GM12872 (cell line): ENCODE data around the gene COL18A1.

Experiments used
- TF ChIP-seq, protein P1 (sequence below): IDR thresholded peaks from 3 replicates; pipeline ENCODE4 v1.5.1; 2011; ENCODE audit warnings: low read depth, mild to moderate bottlenecking, low read length, moderate library complexity; ENCODE audit not compliant: insufficient read depth

The COL18A1 gene

DNA sequence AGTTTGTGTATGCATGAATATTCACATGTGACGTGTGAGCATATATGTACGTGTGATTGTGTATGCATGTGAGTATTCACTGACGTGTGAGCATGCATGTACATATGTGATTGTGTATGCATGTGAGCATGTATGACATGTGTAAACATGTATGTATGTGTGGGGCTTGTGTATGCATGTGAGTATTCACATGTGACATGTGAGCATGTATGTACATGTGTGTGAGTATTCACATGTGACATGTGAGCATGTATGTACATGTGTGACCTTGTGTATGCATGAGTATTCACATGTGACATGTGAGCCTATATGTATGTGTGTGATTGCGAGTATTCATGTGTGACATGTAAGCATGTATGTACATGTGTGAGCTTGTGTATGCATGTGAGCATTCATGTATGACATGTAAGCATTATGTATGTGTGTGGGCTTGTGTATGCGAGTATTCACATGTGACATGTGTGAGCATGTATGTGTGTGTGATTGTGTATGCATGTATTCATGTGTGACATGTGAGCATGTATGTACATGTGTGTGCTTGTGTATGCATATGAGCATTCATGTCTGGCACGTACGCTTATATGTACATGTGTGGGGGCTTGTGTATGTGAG lies 47.8 kb downstream of the COL18A1 start:
- TF ChIP-seq, protein P1, sequence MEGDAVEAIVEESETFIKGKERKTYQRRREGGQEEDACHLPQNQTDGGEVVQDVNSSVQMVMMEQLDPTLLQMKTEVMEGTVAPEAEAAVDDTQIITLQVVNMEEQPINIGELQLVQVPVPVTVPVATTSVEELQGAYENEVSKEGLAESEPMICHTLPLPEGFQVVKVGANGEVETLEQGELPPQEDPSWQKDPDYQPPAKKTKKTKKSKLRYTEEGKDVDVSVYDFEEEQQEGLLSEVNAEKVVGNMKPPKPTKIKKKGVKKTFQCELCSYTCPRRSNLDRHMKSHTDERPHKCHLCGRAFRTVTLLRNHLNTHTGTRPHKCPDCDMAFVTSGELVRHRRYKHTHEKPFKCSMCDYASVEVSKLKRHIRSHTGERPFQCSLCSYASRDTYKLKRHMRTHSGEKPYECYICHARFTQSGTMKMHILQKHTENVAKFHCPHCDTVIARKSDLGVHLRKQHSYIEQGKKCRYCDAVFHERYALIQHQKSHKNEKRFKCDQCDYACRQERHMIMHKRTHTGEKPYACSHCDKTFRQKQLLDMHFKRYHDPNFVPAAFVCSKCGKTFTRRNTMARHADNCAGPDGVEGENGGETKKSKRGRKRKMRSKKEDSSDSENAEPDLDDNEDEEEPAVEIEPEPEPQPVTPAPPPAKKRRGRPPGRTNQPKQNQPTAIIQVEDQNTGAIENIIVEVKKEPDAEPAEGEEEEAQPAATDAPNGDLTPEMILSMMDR: no peak

DNA sequence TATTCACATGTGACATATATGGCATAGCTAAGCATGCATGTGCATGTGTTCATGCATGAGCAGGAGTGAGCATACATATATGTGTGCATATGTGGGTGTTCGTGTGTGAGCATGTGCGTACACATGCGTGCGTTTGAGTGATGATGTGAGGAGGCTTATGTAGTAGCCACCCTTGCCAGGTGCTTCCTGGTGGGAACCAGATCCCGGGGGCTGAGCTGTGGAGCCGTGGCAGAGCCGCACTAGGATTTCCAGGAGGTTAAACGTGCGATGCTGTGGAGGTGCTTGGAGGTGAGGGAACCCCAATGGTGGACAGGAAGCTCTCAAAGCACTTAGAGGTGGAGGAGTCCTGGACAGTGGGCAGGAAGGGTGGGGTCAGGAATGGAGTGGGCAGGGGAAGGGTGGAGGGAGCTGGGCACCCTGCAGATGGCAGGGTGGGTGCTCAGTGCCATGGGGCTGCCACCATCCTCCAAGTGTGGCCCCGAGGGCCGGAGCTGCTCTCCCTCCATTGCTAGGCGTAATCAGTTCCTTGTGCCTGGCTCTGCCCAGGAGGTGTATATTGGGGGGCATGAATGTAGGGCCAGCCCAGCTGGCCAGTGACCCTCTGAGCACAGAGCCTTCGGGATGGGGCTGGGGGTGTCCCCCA lies 48.5 kb downstream of the COL18A1 start:
- TF ChIP-seq, protein P1: no peak

DNA sequence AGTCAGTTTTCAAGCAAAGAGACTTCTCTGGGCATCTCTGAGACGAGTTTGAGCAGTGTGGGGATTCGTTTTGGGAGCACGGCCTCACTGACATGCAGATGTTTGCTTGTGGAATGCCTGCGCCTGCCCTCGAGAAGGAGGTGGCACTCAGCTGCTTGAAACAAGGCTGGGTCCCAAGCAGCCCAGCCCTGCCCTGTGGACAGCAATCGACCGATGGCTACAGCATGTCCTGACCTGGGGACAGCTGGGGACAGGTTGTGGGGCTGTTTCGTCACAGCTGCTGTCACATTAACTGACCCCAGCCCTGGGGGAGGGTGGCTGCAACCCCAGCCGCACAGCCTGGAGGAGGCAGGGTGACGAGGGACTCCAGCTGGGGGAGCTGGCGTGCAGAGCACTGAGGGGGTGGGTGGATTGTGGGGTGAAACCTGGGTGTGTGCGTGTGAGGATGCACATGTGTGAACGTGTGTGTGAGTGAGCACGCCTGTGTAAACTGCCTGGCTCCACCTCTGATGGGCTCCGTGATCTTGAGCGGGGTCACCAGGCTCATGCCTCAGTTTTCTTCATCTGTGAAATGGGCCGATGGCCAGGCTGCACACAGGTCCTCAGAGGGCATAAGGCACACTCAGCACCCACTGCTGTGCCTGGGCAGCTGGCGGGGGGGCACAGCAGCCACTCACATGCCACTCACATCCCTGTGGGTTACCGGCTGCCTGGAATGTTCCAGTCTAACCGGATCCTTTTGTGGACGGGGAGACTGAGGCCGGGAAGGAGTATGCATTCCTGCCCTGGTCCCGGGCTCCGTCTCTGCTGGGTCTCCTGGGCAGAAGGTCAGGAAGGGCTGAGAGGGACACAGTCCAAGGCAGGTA lies 49.3 kb downstream of the COL18A1 start:
- TF ChIP-seq, protein P1: no peak

GRCh38 chr21:45454926-45455673 lies 50.1 kb downstream of the COL18A1 start:
- TF ChIP-seq, protein P1: no peak

DNA sequence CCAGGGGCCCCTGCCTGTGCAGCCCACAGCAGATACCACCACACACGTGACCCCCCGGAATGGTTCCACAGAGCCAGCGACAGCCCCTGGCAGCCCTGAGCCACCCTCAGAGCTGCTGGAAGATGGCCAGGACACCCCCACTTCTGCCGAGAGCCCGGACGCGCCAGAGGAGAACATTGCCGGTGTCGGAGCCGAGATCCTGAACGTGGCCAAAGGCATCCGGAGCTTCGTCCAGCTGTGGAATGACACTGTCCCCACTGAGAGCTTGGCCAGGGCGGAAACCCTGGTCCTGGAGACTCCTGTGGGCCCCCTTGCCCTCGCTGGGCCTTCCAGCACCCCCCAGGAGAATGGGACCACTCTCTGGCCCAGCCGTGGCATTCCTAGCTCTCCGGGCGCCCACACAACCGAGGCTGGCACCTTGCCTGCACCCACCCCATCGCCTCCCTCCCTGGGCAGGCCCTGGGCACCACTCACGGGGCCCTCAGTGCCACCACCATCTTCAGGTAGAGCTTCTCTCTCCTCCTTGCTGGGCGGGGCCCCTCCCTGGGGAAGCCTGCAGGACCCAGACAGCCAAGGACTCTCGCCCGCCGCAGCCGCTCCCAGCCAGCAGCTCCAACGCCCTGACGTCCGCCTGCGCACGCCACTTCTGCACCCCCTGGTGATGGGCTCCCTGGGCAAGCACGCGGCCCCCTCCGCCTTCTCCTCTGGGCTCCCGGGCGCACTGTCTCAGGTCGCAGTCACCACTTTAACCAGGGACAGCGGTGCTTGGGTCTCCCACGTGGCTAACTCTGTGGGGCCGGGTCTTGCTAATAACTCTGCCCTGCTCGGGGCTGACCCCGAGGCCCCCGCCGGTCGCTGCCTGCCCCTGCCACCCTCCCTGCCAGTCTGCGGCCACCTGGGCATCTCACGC lies 51.0 kb downstream of the COL18A1 start:
- TF ChIP-seq, protein P1: no peak

DNA sequence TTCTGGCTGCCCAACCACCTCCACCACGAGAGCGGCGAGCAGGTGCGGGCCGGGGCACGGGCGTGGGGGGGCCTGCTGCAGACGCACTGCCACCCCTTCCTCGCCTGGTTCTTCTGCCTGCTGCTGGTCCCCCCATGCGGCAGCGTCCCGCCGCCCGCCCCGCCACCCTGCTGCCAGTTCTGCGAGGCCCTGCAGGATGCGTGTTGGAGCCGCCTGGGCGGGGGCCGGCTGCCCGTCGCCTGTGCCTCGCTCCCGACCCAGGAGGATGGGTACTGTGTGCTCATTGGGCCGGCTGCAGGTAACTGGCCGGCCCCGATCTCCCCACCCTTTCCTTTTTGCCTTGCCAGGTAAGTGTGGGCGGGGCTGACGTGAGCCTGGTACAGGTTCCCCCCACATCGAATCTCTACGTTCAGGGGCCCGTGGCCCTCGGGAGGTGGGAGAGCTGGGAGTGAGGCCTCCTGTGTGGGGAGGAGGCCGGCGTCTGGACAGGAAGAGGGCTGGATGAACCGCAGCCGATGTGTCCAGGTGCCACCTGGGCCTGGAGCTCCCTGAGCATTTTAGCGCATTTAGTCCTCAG lies 51.7 kb downstream of the COL18A1 start:
- TF ChIP-seq, protein P1: no peak
